Measurements from ENCODE around the gene PSG7. TPM values are rescaled to one million over a fixed set of nuclear protein-coding genes. Genes with fewer than 3 reads are reported as not detected.
"Not testable (repeated sequence)": the region's sequence is repeated elsewhere in the genome, so short reads cannot be mapped to it uniquely, and the experiment has no call there.

The PSG7 gene
- total and polyA plus RNA-seq, 7 experiments from 2014 or later: not detected

GRCh38 chr19:42899674-42900073, 37.3 kb downstream of the PSG7 start:
- H3K9me3 ChIP-seq (ENCODE audit: control insufficient read depth in 2 of 3, low read length in 3 of 3); H3K36me3 ChIP-seq (ENCODE audit: control insufficient read depth in 2 of 3, insufficient read depth in 3 of 3, low read length in 3 of 3); H3K36me3 Mint-ChIP-seq; intact Hi-C loops (cut with micrococcal nuclease); POLR2A ChIA-PET; CTCF ChIA-PET; H3K4me1 ChIP-seq (ENCODE audit: control insufficient read depth in 2 of 2, insufficient read depth in 2 of 2, low read length in 2 of 2); ATAC-seq; H3K4me3 ChIP-seq (ENCODE audit: low read length); H3K27ac Mint-ChIP-seq; H3K4me1 Mint-ChIP-seq; H3K27ac ChIP-seq (ENCODE audit: low read depth, low read length); DNase-seq; H3K27me3 ChIP-seq (ENCODE audit: control insufficient read depth in 2 of 2, insufficient read depth in 2 of 2, low read length in 2 of 2); H3K4me3 Mint-ChIP-seq: not testable (repeated sequence)
- Mint-ChIP-seq H3K27me3 (peaks cover 0 to 55% (median 34%) of the 10 kb centered on the region in 5 donors), H3K9me3 (peaks cover 0 to 33% (median 8%) of the 10 kb centered on the region in 11 donors)

GRCh38 chr19:42899110-42899509, 37.9 kb downstream of the PSG7 start:
- ATAC-seq; H3K4me1 Mint-ChIP-seq; H3K27me3 ChIP-seq (ENCODE audit: control insufficient read depth in 2 of 2, insufficient read depth in 2 of 2, low read length in 2 of 2); H3K4me3 Mint-ChIP-seq; H3K36me3 ChIP-seq (ENCODE audit: control insufficient read depth in 2 of 3, insufficient read depth in 3 of 3, low read length in 3 of 3); DNase-seq; H3K36me3 Mint-ChIP-seq; POLR2A ChIA-PET; H3K4me1 ChIP-seq (ENCODE audit: control insufficient read depth in 2 of 2, insufficient read depth in 2 of 2, low read length in 2 of 2); H3K4me3 ChIP-seq (ENCODE audit: low read length); H3K9me3 ChIP-seq (ENCODE audit: control insufficient read depth in 2 of 3, low read length in 3 of 3); H3K27ac ChIP-seq (ENCODE audit: low read depth, low read length); CTCF ChIA-PET; intact Hi-C loops (cut with micrococcal nuclease); H3K27ac Mint-ChIP-seq: not testable (repeated sequence)
- peaks cover 0 to 55% (median 34%) of the 10 kb centered on the region in 5 donors for H3K27me3 Mint-ChIP-seq
- H3K9me3 Mint-ChIP-seq: peaks cover 0 to 37% (median 9%) of the 10 kb centered on the region in 11 donors

GRCh38 chr19:42898656-42899055, 38.4 kb downstream of the PSG7 start:
- H3K4me1 Mint-ChIP-seq; intact Hi-C loops (cut with micrococcal nuclease); ATAC-seq; CTCF ChIA-PET; H3K36me3 ChIP-seq (ENCODE audit: control insufficient read depth in 2 of 3, insufficient read depth in 3 of 3, low read length in 3 of 3); H3K9me3 ChIP-seq (ENCODE audit: control insufficient read depth in 2 of 3, low read length in 3 of 3); H3K4me3 Mint-ChIP-seq; H3K4me3 ChIP-seq (ENCODE audit: low read length); H3K4me1 ChIP-seq (ENCODE audit: control insufficient read depth in 2 of 2, insufficient read depth in 2 of 2, low read length in 2 of 2); H3K27me3 ChIP-seq (ENCODE audit: control insufficient read depth in 2 of 2, insufficient read depth in 2 of 2, low read length in 2 of 2); H3K36me3 Mint-ChIP-seq; POLR2A ChIA-PET; H3K27ac ChIP-seq (ENCODE audit: low read depth, low read length); H3K27ac Mint-ChIP-seq; DNase-seq: not testable (repeated sequence)
- peaks cover 0 to 55% (median 34%) of the 10 kb centered on the region in 5 donors for H3K27me3 Mint-ChIP-seq
- H3K9me3 Mint-ChIP-seq: peaks cover 0 to 39% (median 9%) of the 10 kb centered on the region in 11 donors

DNA sequence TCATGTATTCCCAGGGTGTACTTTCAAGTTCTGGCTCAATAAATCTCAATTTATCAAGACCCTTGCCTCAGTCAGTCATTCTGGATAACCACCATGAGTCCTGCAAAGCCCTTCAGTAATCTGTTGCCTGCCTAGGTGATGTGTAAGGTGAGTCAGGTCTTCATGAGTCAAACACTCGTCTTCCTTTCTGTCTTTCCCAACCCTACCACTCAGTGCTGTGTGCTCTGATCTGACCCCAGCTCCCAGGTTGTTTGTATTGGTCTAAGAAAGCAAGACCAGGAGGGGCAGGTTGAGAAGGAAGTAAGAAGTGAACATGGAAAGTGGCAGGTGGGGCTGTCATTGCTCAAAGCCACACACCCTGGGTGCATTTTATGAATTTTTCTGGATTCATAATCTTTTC, 39.3 kb downstream of the PSG7 start:
- H3K4me1 ChIP-seq (ENCODE audit: control insufficient read depth in 2 of 2, insufficient read depth in 2 of 2, low read length in 2 of 2); H3K36me3 ChIP-seq (ENCODE audit: control insufficient read depth in 2 of 3, insufficient read depth in 3 of 3, low read length in 3 of 3); H3K4me1 Mint-ChIP-seq; H3K4me3 ChIP-seq (ENCODE audit: low read length); H3K27ac Mint-ChIP-seq; CTCF ChIA-PET; H3K27ac ChIP-seq (ENCODE audit: low read depth, low read length); intact Hi-C loops (cut with micrococcal nuclease); H3K27me3 ChIP-seq (ENCODE audit: control insufficient read depth in 2 of 2, insufficient read depth in 2 of 2, low read length in 2 of 2); DNase-seq; ATAC-seq; POLR2A ChIA-PET; H3K4me3 Mint-ChIP-seq; H3K9me3 ChIP-seq (ENCODE audit: control insufficient read depth in 2 of 3, low read length in 3 of 3); H3K36me3 Mint-ChIP-seq: not testable (repeated sequence)
- Mint-ChIP-seq H3K9me3 (peaks cover 0 to 48% (median 14%) of the 10 kb centered on the region in 11 donors), H3K27me3 (peaks cover 0 to 46% (median 29%) of the 10 kb centered on the region in 5 donors)

DNA sequence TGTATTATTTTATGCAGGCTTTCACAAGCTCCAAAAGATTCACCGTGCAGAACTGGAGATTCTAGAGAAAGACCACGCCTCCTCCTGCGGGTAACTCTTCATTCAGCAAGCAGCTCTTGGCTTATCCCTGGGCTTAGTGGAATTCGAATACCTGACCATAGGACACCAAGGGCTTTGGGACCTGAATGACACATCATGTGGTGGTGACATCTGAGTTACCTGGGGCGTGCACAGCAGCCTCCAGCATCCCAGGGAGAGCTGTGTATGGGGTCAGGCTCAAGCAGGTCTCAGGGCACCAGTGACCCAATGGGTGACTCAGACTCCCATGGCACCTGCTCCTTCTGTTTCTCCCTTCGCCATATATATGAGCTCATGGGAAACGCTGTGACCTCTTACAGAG, 46.6 kb downstream of the PSG7 start:
- Mint-ChIP-seq H3K27me3 (peaks cover 3 to 26% (median 15%) of the 10 kb centered on the region in 5 donors), H3K9me3 (peaks cover 0 to 54% (median 17%) of the 10 kb centered on the region in 11 donors)
- ATAC-seq; H3K4me3 Mint-ChIP-seq; H3K4me1 ChIP-seq (ENCODE audit: control insufficient read depth in 2 of 2, insufficient read depth in 2 of 2, low read length in 2 of 2); intact Hi-C loops (cut with micrococcal nuclease); H3K27ac Mint-ChIP-seq; CTCF ChIA-PET; H3K4me3 ChIP-seq (ENCODE audit: low read length); H3K36me3 ChIP-seq (ENCODE audit: control insufficient read depth in 2 of 3, insufficient read depth in 3 of 3, low read length in 3 of 3); H3K4me1 Mint-ChIP-seq; H3K27me3 ChIP-seq (ENCODE audit: control insufficient read depth in 2 of 2, insufficient read depth in 2 of 2, low read length in 2 of 2); POLR2A ChIA-PET; H3K36me3 Mint-ChIP-seq; H3K9me3 ChIP-seq (ENCODE audit: control insufficient read depth in 2 of 3, low read length in 3 of 3); H3K27ac ChIP-seq (ENCODE audit: low read depth, low read length); DNase-seq: not testable (repeated sequence)

DNA sequence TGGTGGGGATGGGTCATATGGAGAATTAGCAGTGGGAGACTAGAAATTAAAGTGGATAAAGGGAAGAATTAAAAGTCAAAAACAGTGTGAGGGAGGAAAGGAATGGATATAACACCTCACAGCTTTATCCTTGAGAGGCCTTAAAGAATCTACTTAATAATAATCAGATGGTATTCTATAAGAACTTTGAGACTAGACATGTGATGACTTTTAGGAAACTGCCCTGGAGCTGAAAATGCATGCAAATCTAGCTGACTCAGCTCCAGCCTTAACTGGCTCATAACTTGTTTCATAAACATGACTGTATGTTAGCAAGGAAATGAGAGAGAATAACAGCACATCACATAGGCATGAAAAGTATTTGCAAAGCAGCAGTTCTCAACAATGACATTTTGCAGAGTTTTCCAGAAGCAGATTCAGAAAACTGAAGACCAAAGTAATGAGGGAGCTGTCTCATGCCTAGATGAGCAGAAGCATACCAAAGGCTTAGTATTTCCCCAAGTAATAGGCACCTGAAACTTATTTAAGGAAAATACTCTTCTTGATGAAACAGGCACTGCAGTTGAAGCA, 49.0 kb downstream of the PSG7 start:
- H3K4me3 Mint-ChIP-seq; H3K36me3 Mint-ChIP-seq; H3K4me3 ChIP-seq (ENCODE audit: low read length); H3K36me3 ChIP-seq (ENCODE audit: control insufficient read depth in 2 of 3, insufficient read depth in 3 of 3, low read length in 3 of 3); ATAC-seq; H3K4me1 ChIP-seq (ENCODE audit: control insufficient read depth in 2 of 2, insufficient read depth in 2 of 2, low read length in 2 of 2); CTCF ChIA-PET; DNase-seq; H3K27ac ChIP-seq (ENCODE audit: low read depth, low read length); H3K9me3 ChIP-seq (ENCODE audit: control insufficient read depth in 2 of 3, low read length in 3 of 3); H3K4me1 Mint-ChIP-seq; POLR2A ChIA-PET; H3K27me3 ChIP-seq (ENCODE audit: control insufficient read depth in 2 of 2, insufficient read depth in 2 of 2, low read length in 2 of 2); H3K27ac Mint-ChIP-seq; intact Hi-C loops (cut with micrococcal nuclease): not testable (repeated sequence)
- H3K9me3 Mint-ChIP-seq: peaks cover 0 to 35% (median 11%) of the 10 kb centered on the region in 11 donors
- peaks cover 3 to 49% (median 39%) of the 10 kb centered on the region in 5 donors for H3K27me3 Mint-ChIP-seq

DNA sequence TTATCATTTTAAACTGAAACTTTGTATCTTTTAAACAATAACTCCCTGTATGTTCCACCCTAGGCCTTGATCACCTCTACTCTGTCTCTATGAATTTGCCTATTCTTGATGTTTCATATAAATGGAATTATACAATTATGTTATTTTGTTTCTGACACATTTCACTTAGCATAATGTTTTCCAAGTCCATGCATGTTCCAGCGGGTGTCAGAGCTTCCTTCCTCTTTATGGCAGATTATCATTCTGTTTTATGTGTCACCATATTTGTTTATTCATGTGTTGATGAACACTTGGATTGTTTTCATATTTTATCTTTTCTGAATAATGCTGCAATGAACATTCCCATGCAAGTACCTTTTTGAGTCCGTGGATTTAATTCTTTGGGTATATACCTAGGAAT, 54.3 kb downstream of the PSG7 start:
- intact Hi-C loops (cut with micrococcal nuclease); H3K4me1 ChIP-seq (ENCODE audit: control insufficient read depth in 2 of 2, insufficient read depth in 2 of 2, low read length in 2 of 2); H3K36me3 ChIP-seq (ENCODE audit: control insufficient read depth in 2 of 3, insufficient read depth in 3 of 3, low read length in 3 of 3); H3K4me3 ChIP-seq (ENCODE audit: low read length); H3K27ac Mint-ChIP-seq; ATAC-seq; H3K9me3 Mint-ChIP-seq; H3K27me3 ChIP-seq (ENCODE audit: control insufficient read depth in 2 of 2, insufficient read depth in 2 of 2, low read length in 2 of 2); H3K36me3 Mint-ChIP-seq; H3K4me3 Mint-ChIP-seq; H3K4me1 Mint-ChIP-seq; POLR2A ChIA-PET; H3K9me3 ChIP-seq (ENCODE audit: control insufficient read depth in 2 of 3, low read length in 3 of 3); H3K27ac ChIP-seq (ENCODE audit: low read depth, low read length); DNase-seq: not testable (repeated sequence)
- CTCF ChIA-PET: interaction anchor here (0.6 kb wide), 1 partner anchor 55 kb away, joined by 3 read pairs; no protein-coding TSS in a partner anchor
- peaks cover 3 to 68% (median 42%) of the 10 kb centered on the region in 5 donors for H3K27me3 Mint-ChIP-seq
